Measurements from ENCODE around the gene IL1RL2. TPM values are rescaled to one million over a fixed set of nuclear protein-coding genes. Genes with fewer than 3 reads are reported as not detected.

Gene IL1RL2
- total and polyA plus RNA-seq, 4 donors: 0.28 to 2.0 (median 1.2) TPM

- H3K4me1 ChIP-seq (ENCODE audit: control insufficient read depth, insufficient read depth, low read length): no peaks in the 10 kb centered on the region
- 86% methylated on average over 2 of the region's 6 CpGs for WGBS (ENCODE audit: insufficient coverage)
- DNase-seq (ENCODE audit: low read depth in 4 of 6, low spot score in 6 of 6): no peak
- H3K36me3 ChIP-seq (ENCODE audit: control insufficient read depth, insufficient read depth, low read length): no peaks in the 10 kb centered on the region
- no peaks in the 10 kb centered on the region for H3K9me3 ChIP-seq (ENCODE audit: control insufficient read depth, insufficient read depth, low read length)
- no peak overlapping the region for H3K27ac ChIP-seq (ENCODE audit: low read depth, low read length)
- no peak overlapping the region for H3K4me3 ChIP-seq (ENCODE audit: low read depth, low read length)
- no peaks in the 10 kb centered on the region for H3K27me3 ChIP-seq (ENCODE audit: control insufficient read depth, insufficient read depth, low read length)
Observed at GRCh38 chr2:102273619-102274211, 86.9 kb downstream of the IL1RL2 start.

DNA sequence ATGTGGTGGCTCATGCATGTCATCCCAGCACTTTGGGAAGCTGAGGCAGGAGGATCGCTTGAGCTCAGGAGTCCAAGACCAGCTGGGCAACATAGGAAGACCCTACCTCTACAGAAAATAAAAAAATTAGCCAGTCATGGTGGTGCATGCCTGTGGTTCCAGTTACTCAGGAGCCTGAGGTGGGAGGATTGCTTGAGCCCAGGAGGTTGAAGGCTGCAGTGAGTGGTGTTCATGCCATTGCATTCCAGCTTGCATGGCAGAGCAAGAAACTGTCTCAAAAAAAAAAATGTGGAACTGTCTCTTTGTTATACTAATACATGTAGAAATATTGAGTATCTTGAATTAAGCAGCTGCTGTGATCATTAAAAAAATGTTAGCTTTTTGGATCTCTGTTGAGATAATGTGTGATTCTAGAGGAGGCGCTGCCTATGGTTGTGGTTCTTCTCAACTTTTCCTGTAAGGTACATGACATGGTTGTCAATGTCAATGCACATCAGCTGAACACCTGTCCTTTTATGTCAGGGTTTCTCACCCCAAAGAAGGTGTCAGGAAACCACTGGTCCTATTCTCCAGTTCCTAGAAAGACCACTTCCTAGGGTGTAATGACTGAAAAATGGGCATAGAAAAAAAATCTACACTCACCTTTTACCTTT is 89.9 kb downstream of the IL1RL2 start:
- Histone ChIP-seq H3K36me3 (ENCODE audit: control insufficient read depth, insufficient read depth, low read length) (no peaks in the 10 kb centered on the region), H3K27me3 (ENCODE audit: control insufficient read depth, insufficient read depth, low read length) (no peaks in the 10 kb centered on the region), H3K4me1 (ENCODE audit: control insufficient read depth, insufficient read depth, low read length) (no peaks in the 10 kb centered on the region), H3K9me3 (ENCODE audit: control insufficient read depth, insufficient read depth, low read length) (no peaks in the 10 kb centered on the region), H3K4me3 (ENCODE audit: low read depth, low read length) (no peak overlapping the region), H3K27ac (ENCODE audit: low read depth, low read length) (no peak overlapping the region)
- WGBS (ENCODE audit: insufficient coverage): 100% methylated on average over 2 of the region's 2 CpGs
- DNase-seq (ENCODE audit: low read depth in 4 of 6, low spot score in 6 of 6): no peak

GRCh38 chr2:102277202-102277700 is 90.4 kb downstream of the IL1RL2 start:
- no peak overlapping the region for H3K4me3 ChIP-seq (ENCODE audit: low read depth, low read length)
- H3K4me1 ChIP-seq (ENCODE audit: control insufficient read depth, insufficient read depth, low read length): no peaks in the 10 kb centered on the region
- H3K9me3 ChIP-seq (ENCODE audit: control insufficient read depth, insufficient read depth, low read length): no peaks in the 10 kb centered on the region
- H3K36me3 ChIP-seq (ENCODE audit: control insufficient read depth, insufficient read depth, low read length): no peaks in the 10 kb centered on the region
- no peaks in the 10 kb centered on the region for H3K27me3 ChIP-seq (ENCODE audit: control insufficient read depth, insufficient read depth, low read length)
- no peak overlapping the region for H3K27ac ChIP-seq (ENCODE audit: low read depth, low read length)
- WGBS (ENCODE audit: insufficient coverage): 50% methylated on average over 1 of the region's 1 CpG
- no peak for DNase-seq (ENCODE audit: low read depth in 4 of 6, low spot score in 6 of 6)

DNA sequence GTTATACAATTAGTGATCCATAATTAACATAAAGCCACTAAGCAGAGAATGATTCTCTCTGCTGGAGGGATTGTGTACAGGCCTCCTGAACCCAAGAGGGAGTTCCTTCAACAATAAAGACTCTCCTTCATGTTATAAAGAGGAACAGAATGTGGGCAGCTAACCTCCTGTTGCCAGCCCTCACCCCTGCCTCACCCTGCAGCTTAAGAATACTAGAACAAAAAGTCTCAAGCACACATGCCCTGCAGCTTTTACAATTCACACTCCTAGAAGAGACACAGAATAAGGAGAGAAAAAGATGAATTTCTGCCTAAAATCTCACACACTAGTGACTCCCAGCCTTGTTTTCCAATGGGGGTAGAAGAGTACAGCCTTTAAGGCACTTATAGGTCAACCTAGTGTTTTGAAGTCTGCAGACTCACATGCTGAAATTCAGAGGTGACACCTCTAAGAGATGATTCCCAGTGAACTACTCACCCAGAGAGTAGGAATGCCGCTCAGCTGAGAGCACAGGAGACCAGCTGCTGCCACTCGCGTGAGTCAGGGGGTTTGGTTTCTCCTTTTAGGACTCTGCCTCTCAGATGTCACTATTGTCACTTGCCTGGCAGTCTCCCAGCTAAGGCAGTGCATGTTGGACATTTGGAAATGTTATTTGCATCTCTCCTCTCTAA is 92.0 kb downstream of the IL1RL2 start:
- no peaks in the 10 kb centered on the region for H3K4me1 ChIP-seq (ENCODE audit: control insufficient read depth, insufficient read depth, low read length)
- no peak for DNase-seq (ENCODE audit: low read depth in 4 of 6, low spot score in 6 of 6)
- no peak overlapping the region for H3K4me3 ChIP-seq (ENCODE audit: low read depth, low read length)
- WGBS (ENCODE audit: insufficient coverage): 41% methylated on average over 3 of the region's 3 CpGs
- H3K27ac ChIP-seq (ENCODE audit: low read depth, low read length): no peak overlapping the region
- H3K9me3 ChIP-seq (ENCODE audit: control insufficient read depth, insufficient read depth, low read length): no peaks in the 10 kb centered on the region
- no peaks in the 10 kb centered on the region for H3K36me3 ChIP-seq (ENCODE audit: control insufficient read depth, insufficient read depth, low read length)
- no peaks in the 10 kb centered on the region for H3K27me3 ChIP-seq (ENCODE audit: control insufficient read depth, insufficient read depth, low read length)

GRCh38 chr2:102279391-102279735 is 92.5 kb downstream of the IL1RL2 start:
- Histone ChIP-seq H3K4me3 (ENCODE audit: low read depth, low read length) (no peak overlapping the region), H3K27me3 (ENCODE audit: control insufficient read depth, insufficient read depth, low read length) (no peaks in the 10 kb centered on the region), H3K4me1 (ENCODE audit: control insufficient read depth, insufficient read depth, low read length) (no peaks in the 10 kb centered on the region), H3K36me3 (ENCODE audit: control insufficient read depth, insufficient read depth, low read length) (no peaks in the 10 kb centered on the region), H3K27ac (ENCODE audit: low read depth, low read length) (no peak overlapping the region), H3K9me3 (ENCODE audit: control insufficient read depth, insufficient read depth, low read length) (no peaks in the 10 kb centered on the region)
- WGBS (ENCODE audit: insufficient coverage): no CpG with 5 or more reads among the region's 1 CpG
- no peak for DNase-seq (ENCODE audit: low read depth in 4 of 6, low spot score in 6 of 6)

- Histone ChIP-seq H3K36me3 (ENCODE audit: control insufficient read depth, insufficient read depth, low read length) (no peaks in the 10 kb centered on the region), H3K9me3 (ENCODE audit: control insufficient read depth, insufficient read depth, low read length) (no peaks in the 10 kb centered on the region), H3K27me3 (ENCODE audit: control insufficient read depth, insufficient read depth, low read length) (no peaks in the 10 kb centered on the region), H3K4me1 (ENCODE audit: control insufficient read depth, insufficient read depth, low read length) (no peaks in the 10 kb centered on the region), H3K27ac (ENCODE audit: low read depth, low read length) (no peak overlapping the region), H3K4me3 (ENCODE audit: low read depth, low read length) (no peak overlapping the region)
- DNase-seq (ENCODE audit: low read depth in 4 of 6, low spot score in 6 of 6): no peak
- no CpG with 5 or more reads among the region's 2 CpGs for WGBS (ENCODE audit: insufficient coverage)
Observed at GRCh38 chr2:102282678-102283091, 95.9 kb downstream of the IL1RL2 start.

- Histone ChIP-seq H3K27ac (ENCODE audit: low read depth, low read length) (no peak overlapping the region), H3K36me3 (ENCODE audit: control insufficient read depth, insufficient read depth, low read length) (no peaks in the 10 kb centered on the region), H3K27me3 (ENCODE audit: control insufficient read depth, insufficient read depth, low read length) (no peaks in the 10 kb centered on the region), H3K9me3 (ENCODE audit: control insufficient read depth, insufficient read depth, low read length) (no peaks in the 10 kb centered on the region), H3K4me3 (ENCODE audit: low read depth, low read length) (no peak overlapping the region), H3K4me1 (ENCODE audit: control insufficient read depth, insufficient read depth, low read length) (no peaks in the 10 kb centered on the region)
- 100% methylated on average over 1 of the region's 1 CpG for WGBS (ENCODE audit: insufficient coverage)
- DNase-seq (ENCODE audit: low read depth in 4 of 6, low spot score in 6 of 6): no peak
Observed at GRCh38 chr2:102283996-102284395, 97.2 kb downstream of the IL1RL2 start.

- H3K4me3 ChIP-seq (ENCODE audit: low read depth, low read length): no peak overlapping the region
- no peaks in the 10 kb centered on the region for H3K9me3 ChIP-seq (ENCODE audit: control insufficient read depth, insufficient read depth, low read length)
- H3K36me3 ChIP-seq (ENCODE audit: control insufficient read depth, insufficient read depth, low read length): no peaks in the 10 kb centered on the region
- no peaks in the 10 kb centered on the region for H3K4me1 ChIP-seq (ENCODE audit: control insufficient read depth, insufficient read depth, low read length)
- H3K27me3 ChIP-seq (ENCODE audit: control insufficient read depth, insufficient read depth, low read length): no peaks in the 10 kb centered on the region
- no peak overlapping the region for H3K27ac ChIP-seq (ENCODE audit: low read depth, low read length)
- DNase-seq (ENCODE audit: low read depth in 4 of 6, low spot score in 6 of 6): no peak
- WGBS (ENCODE audit: insufficient coverage): 100% methylated on average over 2 of the region's 3 CpGs
Observed at GRCh38 chr2:102284611-102285010, 97.8 kb downstream of the IL1RL2 start.

DNA sequence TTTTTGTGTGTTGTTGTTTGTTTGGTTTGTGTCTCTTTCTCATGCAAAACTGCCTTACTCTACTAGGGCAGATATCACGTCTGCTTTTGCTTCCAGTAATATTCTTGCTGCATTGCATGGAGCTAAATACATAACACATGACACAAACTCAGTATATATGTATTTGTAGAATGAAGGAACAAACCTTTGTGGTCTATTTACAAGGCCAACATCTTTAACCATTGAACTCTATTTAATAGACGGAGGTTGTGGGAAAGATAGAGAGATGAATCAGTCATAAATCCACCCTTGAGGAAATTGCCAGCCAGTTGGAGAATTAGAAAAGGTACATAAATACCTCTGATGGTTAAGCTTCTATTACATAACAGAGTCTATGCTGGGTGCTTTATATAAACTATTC is 98.5 kb downstream of the IL1RL2 start:
- H3K36me3 ChIP-seq (ENCODE audit: control insufficient read depth, insufficient read depth, low read length): no peaks in the 10 kb centered on the region
- DNase-seq (ENCODE audit: low read depth in 4 of 6, low spot score in 6 of 6): no peak
- no CpG with 5 or more reads among the region's 2 CpGs for WGBS (ENCODE audit: insufficient coverage)

GRCh38 chr2:102286041-102286440 is 99.2 kb downstream of the IL1RL2 start:
- WGBS (ENCODE audit: insufficient coverage): no CpG with 5 or more reads among the region's 3 CpGs

More for the DNA sequence above, 98.5 kb downstream of the IL1RL2 start:
- no peaks in the 10 kb centered on the region for H3K9me3 ChIP-seq (ENCODE audit: control insufficient read depth, insufficient read depth, low read length)
- H3K4me3 ChIP-seq (ENCODE audit: low read depth, low read length): no peak overlapping the region
- no peak overlapping the region for H3K27ac ChIP-seq (ENCODE audit: low read depth, low read length)
- H3K4me1 ChIP-seq (ENCODE audit: control insufficient read depth, insufficient read depth, low read length): no peaks in the 10 kb centered on the region
- no peaks in the 10 kb centered on the region for H3K27me3 ChIP-seq (ENCODE audit: control insufficient read depth, insufficient read depth, low read length)

More at GRCh38 chr2:102286041-102286440, 99.2 kb downstream of the IL1RL2 start:
- Histone ChIP-seq H3K4me1 (ENCODE audit: control insufficient read depth, insufficient read depth, low read length) (no peaks in the 10 kb centered on the region), H3K9me3 (ENCODE audit: control insufficient read depth, insufficient read depth, low read length) (no peaks in the 10 kb centered on the region), H3K36me3 (ENCODE audit: control insufficient read depth, insufficient read depth, low read length) (no peaks in the 10 kb centered on the region), H3K4me3 (ENCODE audit: low read depth, low read length) (no peak overlapping the region), H3K27ac (ENCODE audit: low read depth, low read length) (no peak overlapping the region), H3K27me3 (ENCODE audit: control insufficient read depth, insufficient read depth, low read length) (no peaks in the 10 kb centered on the region)
- no peak for DNase-seq (ENCODE audit: low read depth in 4 of 6, low spot score in 6 of 6)
